Measurements from ENCODE around the gene COL20A1.

COL20A1 gene

GRCh38 chr20:63280371-63280770 is 12.6 kb upstream of the COL20A1 start:
- Mint-ChIP-seq H3K36me3 (ENCODE audit: low read depth) (peaks cover 3% of the 10 kb centered on the region), H3K9me3 (no peaks in the 10 kb centered on the region), H3K4me3 (no peak overlapping the region), H3K4me1 (ENCODE audit: low read depth) (peaks cover under 1% of the 10 kb centered on the region), H3K27ac (no peak overlapping the region), H3K27me3 (ENCODE audit: low read depth) (no peaks in the 10 kb centered on the region)

GRCh38 chr20:63280929-63281545 is 11.9 kb upstream of the COL20A1 start:
- H3K27ac Mint-ChIP-seq, result no peak overlapping the region
- no peaks in the 10 kb centered on the region for H3K9me3 Mint-ChIP-seq
- H3K4me1 Mint-ChIP-seq (ENCODE audit: low read depth), result no peaks in the 10 kb centered on the region
- H3K4me3 Mint-ChIP-seq, result no peak overlapping the region
- peaks cover 3% of the 10 kb centered on the region for H3K36me3 Mint-ChIP-seq (ENCODE audit: low read depth)
- H3K27me3 Mint-ChIP-seq (ENCODE audit: low read depth), result no peaks in the 10 kb centered on the region

- H3K4me1 Mint-ChIP-seq (ENCODE audit: low read depth), result no peaks in the 10 kb centered on the region
- H3K27me3 Mint-ChIP-seq (ENCODE audit: low read depth), result no peaks in the 10 kb centered on the region
- H3K27ac Mint-ChIP-seq, result no peak overlapping the region
- H3K36me3 Mint-ChIP-seq (ENCODE audit: low read depth), result peaks cover 1% of the 10 kb centered on the region
- H3K9me3 Mint-ChIP-seq, result no peaks in the 10 kb centered on the region
- no peak overlapping the region for H3K4me3 Mint-ChIP-seq
Measured at GRCh38 chr20:63281742-63282665, 11.0 kb upstream of the COL20A1 start.

GRCh38 chr20:63282946-63283345 is 10.0 kb upstream of the COL20A1 start:
- no peak overlapping the region for H3K27ac Mint-ChIP-seq
- no peaks in the 10 kb centered on the region for H3K27me3 Mint-ChIP-seq (ENCODE audit: low read depth)
- H3K36me3 Mint-ChIP-seq (ENCODE audit: low read depth), result peaks cover 1% of the 10 kb centered on the region
- no peaks in the 10 kb centered on the region for H3K9me3 Mint-ChIP-seq
- H3K4me3 Mint-ChIP-seq, result no peak overlapping the region
- no peaks in the 10 kb centered on the region for H3K4me1 Mint-ChIP-seq (ENCODE audit: low read depth)

GRCh38 chr20:63283397-63284082 is 9.4 kb upstream of the COL20A1 start:
- Mint-ChIP-seq H3K36me3 (ENCODE audit: low read depth) (peaks cover 3% of the 10 kb centered on the region), H3K27me3 (ENCODE audit: low read depth) (no peaks in the 10 kb centered on the region), H3K4me3 (peak overlapping the region; percentile 7), H3K9me3 (no peaks in the 10 kb centered on the region), H3K4me1 (ENCODE audit: low read depth) (no peaks in the 10 kb centered on the region), H3K27ac (peak overlapping the region; percentile 4)

- Mint-ChIP-seq H3K9me3 (no peaks in the 10 kb centered on the region), H3K27ac (peak overlapping the region; percentile 4), H3K4me3 (peak overlapping the region; percentile 7), H3K36me3 (ENCODE audit: low read depth) (peaks cover 7% of the 10 kb centered on the region), H3K27me3 (ENCODE audit: low read depth) (no peaks in the 10 kb centered on the region), H3K4me1 (ENCODE audit: low read depth) (no peaks in the 10 kb centered on the region)
Measured at GRCh38 chr20:63284083-63284440, 8.9 kb upstream of the COL20A1 start.

- Mint-ChIP-seq H3K4me1 (ENCODE audit: low read depth) (no peaks in the 10 kb centered on the region), H3K27ac (no peak overlapping the region)
Measured at GRCh38 chr20:63284544-63284949, 8.4 kb upstream of the COL20A1 start.

GRCh38 chr20:63284981-63285524 is 7.9 kb upstream of the COL20A1 start:
- H3K27ac Mint-ChIP-seq, result no peak overlapping the region
- peak overlapping the region; percentile 66 for H3K4me3 Mint-ChIP-seq
- no peaks in the 10 kb centered on the region for H3K9me3 Mint-ChIP-seq
- H3K36me3 Mint-ChIP-seq (ENCODE audit: low read depth), result peaks cover 7% of the 10 kb centered on the region
- no peaks in the 10 kb centered on the region for H3K4me1 Mint-ChIP-seq (ENCODE audit: low read depth)
- no peaks in the 10 kb centered on the region for H3K27me3 Mint-ChIP-seq (ENCODE audit: low read depth)

More at GRCh38 chr20:63284544-63284949, 8.4 kb upstream of the COL20A1 start:
- Mint-ChIP-seq H3K4me3 (peak overlapping the region; percentile 66), H3K9me3 (no peaks in the 10 kb centered on the region), H3K36me3 (ENCODE audit: low read depth) (peaks cover 7% of the 10 kb centered on the region), H3K27me3 (ENCODE audit: low read depth) (no peaks in the 10 kb centered on the region)

GRCh38 chr20:63285636-63286615 is 7.1 kb upstream of the COL20A1 start:
- no peaks in the 10 kb centered on the region for H3K4me1 Mint-ChIP-seq (ENCODE audit: low read depth)
- no peak overlapping the region for H3K27ac Mint-ChIP-seq
- H3K4me3 Mint-ChIP-seq, result no peak overlapping the region
- H3K9me3 Mint-ChIP-seq, result no peaks in the 10 kb centered on the region
- peaks cover 7% of the 10 kb centered on the region for H3K36me3 Mint-ChIP-seq (ENCODE audit: low read depth)
- H3K27me3 Mint-ChIP-seq (ENCODE audit: low read depth), result no peaks in the 10 kb centered on the region

- H3K4me3 Mint-ChIP-seq, result no peak overlapping the region
- no peak overlapping the region for H3K27ac Mint-ChIP-seq
- H3K4me1 Mint-ChIP-seq (ENCODE audit: low read depth), result no peaks in the 10 kb centered on the region
- H3K9me3 Mint-ChIP-seq, result no peaks in the 10 kb centered on the region
- no peaks in the 10 kb centered on the region for H3K27me3 Mint-ChIP-seq (ENCODE audit: low read depth)
- peaks cover 7% of the 10 kb centered on the region for H3K36me3 Mint-ChIP-seq (ENCODE audit: low read depth)
Measured at GRCh38 chr20:63286781-63287696, 5.9 kb upstream of the COL20A1 start.

- H3K27me3 Mint-ChIP-seq (ENCODE audit: low read depth), result no peaks in the 10 kb centered on the region
- H3K4me3 Mint-ChIP-seq, result no peak overlapping the region
- H3K4me1 Mint-ChIP-seq (ENCODE audit: low read depth), result no peaks in the 10 kb centered on the region
- peaks cover 7% of the 10 kb centered on the region for H3K36me3 Mint-ChIP-seq (ENCODE audit: low read depth)
- no peaks in the 10 kb centered on the region for H3K9me3 Mint-ChIP-seq
- H3K27ac Mint-ChIP-seq, result no peak overlapping the region
Measured at GRCh38 chr20:63287697-63288580, 5.0 kb upstream of the COL20A1 start.

- H3K9me3 Mint-ChIP-seq, result no peaks in the 10 kb centered on the region
- peaks cover 7% of the 10 kb centered on the region for H3K36me3 Mint-ChIP-seq (ENCODE audit: low read depth)
- H3K4me3 Mint-ChIP-seq, result no peak overlapping the region
- no peaks in the 10 kb centered on the region for H3K4me1 Mint-ChIP-seq (ENCODE audit: low read depth)
- no peak overlapping the region for H3K27ac Mint-ChIP-seq
- no peaks in the 10 kb centered on the region for H3K27me3 Mint-ChIP-seq (ENCODE audit: low read depth)
Measured at GRCh38 chr20:63288581-63289251, 4.3 kb upstream of the COL20A1 start.

Measured in T-helper 1 cell treated with Interleukin-12 subunit alpha and Interleukin-12 subunit beta and Interleukin-4 antibody, amounts not matched to agents 30 μg/mL and 1 μg/mL, for 36 hours (primary cell).